ENCODE measurements around the gene GPX2.

DNA sequence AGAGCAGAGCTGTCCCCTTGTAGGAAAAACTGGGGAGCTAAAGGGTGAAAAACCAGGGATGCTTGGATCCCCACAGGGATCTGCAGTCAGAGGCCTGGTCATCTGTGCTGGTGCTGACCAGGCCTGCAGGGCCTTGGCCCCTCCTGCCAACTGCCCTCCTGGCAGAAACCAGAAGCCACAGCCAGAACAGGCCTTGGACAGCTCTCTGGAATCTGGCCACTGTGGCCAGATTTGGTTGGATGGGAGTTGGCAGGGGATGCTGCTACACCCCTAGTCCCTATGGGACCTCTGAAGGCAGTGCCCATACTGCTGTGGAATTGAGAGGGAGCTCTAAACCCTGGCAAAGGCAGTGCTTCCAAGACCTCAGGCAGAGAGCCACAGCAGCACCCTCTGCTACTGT, 9.2 kb upstream of the GPX2 start:
- TF ChIP-seq, protein P1, sequence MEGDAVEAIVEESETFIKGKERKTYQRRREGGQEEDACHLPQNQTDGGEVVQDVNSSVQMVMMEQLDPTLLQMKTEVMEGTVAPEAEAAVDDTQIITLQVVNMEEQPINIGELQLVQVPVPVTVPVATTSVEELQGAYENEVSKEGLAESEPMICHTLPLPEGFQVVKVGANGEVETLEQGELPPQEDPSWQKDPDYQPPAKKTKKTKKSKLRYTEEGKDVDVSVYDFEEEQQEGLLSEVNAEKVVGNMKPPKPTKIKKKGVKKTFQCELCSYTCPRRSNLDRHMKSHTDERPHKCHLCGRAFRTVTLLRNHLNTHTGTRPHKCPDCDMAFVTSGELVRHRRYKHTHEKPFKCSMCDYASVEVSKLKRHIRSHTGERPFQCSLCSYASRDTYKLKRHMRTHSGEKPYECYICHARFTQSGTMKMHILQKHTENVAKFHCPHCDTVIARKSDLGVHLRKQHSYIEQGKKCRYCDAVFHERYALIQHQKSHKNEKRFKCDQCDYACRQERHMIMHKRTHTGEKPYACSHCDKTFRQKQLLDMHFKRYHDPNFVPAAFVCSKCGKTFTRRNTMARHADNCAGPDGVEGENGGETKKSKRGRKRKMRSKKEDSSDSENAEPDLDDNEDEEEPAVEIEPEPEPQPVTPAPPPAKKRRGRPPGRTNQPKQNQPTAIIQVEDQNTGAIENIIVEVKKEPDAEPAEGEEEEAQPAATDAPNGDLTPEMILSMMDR (IDR thresholded peaks at IDR 0.05), result no peak
- TF ChIP-seq POLR2A (IDR thresholded peaks at IDR 0.05), result no peak
